Measurements from ENCODE around the gene LRP1B.
"Not testable (repeated sequence)": the region's sequence is repeated elsewhere in the genome, so short reads cannot be mapped to it uniquely, and the experiment has no call there.

LRP1B gene

DNA sequence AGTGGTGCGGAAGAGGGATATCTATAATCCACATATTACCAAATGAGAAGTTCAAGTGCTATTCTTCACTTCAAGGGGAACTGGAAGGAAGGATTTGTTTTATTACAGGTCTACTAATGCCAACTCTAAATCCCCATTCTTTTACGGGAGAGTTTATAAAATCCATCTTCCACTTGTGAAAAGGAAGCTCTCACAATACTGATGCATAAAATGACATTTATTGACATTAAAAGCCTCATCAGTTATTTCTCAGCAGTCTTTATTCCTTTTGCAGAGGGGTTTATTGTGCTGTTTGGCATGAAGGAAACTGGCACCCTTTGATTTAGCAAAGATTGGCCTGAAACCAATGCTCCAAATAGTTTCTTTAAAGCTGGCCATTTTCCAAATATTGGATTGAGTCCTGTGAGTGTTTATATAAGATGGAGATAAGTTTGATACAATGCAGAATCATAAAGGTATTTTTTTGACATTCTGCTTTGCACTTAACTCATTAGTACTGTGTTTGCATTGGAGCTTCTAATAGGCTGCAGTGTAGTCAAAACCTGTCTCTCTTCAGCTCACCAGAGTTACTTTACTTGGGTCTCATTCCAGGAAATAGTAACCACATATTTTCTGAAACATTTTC, 26.6 kb downstream of the LRP1B start:
- DNase-seq (ENCODE audit: low read depth, low spot score): no peak

DNA sequence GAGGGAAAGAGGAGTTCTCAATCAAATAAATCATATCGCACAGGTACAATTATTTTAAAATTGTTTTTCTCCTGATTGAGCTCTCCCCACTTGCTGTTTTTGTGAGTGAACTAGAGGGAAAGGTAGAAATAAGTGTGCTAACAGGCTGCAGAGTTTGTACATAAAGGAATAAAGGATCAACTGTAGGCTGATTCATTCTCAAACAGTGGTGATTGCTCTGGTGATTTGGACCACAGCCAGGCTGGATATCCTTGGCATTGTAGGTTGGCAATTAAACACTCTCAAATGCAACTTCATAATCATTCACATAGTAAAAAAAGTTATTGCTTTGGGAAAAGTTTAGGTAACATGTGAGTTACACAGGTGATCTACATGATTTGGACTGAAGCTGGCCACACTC, 29.8 kb downstream of the LRP1B start:
- DNase-seq (ENCODE audit: low read depth, low spot score): no peak

DNA sequence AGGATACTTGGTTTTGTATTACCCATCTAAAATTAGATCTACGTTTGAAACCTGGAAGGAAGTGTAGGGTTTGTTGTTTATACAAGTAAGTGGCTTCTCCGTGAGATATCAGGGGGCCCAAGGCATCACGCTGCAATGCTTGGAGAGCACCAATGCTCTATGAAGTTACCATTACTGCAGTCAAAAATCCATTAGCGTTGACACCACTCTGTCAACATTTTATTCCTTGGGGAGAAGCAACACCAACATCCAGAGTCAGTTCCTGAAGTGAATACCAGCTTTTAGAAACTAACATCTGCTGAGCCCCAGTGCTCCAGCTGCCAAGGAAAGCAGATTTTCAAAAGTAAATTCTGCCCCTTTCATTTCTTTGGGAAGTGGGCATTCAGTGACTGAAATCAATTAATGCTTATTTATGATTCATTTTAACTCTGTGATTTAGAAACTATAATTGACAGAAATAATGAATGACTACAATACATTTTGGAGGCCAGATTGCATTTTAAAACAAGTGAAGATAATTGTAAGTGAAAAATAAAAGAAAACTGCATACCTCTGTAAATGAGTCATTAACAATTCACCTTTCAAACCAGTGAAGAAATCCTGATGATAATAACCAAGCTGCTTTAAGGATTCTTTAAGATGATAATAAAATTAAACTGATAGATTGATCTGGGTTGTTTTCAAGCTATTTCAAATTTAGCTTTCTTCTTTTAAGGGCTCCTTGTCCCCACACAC, 30.5 kb downstream of the LRP1B start:
- DNase-seq (ENCODE audit: low read depth, low spot score): no peak

DNA sequence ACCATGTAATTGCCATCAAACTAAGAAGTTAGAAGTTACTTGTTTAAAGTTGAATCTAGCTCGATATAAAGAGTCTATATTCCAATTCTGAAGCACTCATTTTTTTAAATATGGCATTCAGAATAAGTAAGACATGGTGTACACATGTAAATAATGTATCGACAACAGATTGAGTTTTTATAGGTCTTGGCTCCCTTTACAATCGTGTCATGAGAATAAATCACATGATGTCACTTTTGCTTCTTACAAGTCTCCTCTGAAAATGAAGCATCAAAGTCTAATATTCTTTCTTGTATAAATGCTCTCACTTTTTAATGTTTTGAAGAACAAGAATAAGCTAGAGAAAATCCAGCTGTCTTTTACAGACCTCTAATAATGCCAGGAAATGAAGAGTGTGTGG, 33.1 kb downstream of the LRP1B start:
- no peak for DNase-seq (ENCODE audit: low read depth, low spot score)

DNA sequence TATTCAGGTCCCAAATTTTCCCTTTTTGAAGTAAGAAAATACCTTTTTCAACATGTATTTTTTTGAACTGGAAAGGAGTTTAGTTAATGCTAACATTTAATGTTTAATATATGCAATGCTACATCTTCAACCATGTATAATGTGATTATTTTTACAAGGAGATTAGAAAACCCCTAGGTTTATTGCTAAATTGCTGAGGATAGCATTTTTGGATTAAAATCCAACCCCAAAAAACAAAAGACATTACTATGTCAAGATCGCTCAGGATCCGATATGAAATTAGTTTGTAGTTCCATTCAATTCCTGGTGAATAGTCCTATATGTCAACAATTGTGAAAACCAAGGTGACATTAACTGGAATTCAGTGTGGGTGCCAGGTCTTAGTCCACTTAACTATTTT, 35.2 kb downstream of the LRP1B start:
- no peak for DNase-seq (ENCODE audit: low read depth, low spot score)

DNA sequence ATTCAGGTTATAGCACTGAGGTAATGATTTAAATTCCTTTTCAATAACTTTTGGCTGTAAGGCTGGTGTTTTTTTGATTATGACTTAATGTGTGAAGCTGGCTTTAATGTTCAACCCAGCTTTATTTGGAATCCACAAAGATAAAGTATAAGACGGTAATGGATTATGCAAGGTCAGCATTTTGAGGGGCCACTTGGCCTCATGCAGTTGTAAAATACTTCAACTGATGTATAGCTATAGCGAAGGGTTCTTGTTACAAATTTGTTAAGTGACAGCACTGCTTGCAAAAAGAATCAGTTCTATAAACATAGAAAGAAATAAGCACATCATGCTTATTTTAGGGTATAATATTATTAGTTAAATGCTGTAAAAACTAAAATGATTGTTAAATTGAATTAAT, 36.6 kb downstream of the LRP1B start:
- DNase-seq (ENCODE audit: low read depth, low spot score): no peak

DNA sequence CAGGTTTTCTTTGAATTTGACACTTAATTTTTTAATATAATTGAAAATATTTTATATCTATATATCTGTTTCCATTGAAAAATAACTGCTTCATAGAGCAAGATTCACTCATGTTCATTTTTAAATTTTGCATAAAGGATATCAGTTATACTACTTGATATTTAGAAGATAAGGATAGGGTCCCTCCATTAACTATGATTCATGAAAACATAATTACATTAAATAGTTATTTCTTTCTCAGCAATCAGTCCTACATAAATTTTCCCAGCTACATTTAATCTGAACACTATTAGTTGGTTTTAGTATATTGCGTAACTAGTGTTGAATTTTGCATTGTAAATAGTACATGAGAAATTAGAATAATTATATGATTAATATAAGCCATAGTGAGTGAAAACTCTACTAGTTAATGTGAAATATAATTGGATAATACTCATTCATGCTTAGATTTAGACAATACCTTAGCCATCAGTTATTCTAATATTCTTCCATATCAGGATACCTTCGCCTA, 42.7 kb downstream of the LRP1B start:
- no peak for DNase-seq (ENCODE audit: low read depth, low spot score)

DNA sequence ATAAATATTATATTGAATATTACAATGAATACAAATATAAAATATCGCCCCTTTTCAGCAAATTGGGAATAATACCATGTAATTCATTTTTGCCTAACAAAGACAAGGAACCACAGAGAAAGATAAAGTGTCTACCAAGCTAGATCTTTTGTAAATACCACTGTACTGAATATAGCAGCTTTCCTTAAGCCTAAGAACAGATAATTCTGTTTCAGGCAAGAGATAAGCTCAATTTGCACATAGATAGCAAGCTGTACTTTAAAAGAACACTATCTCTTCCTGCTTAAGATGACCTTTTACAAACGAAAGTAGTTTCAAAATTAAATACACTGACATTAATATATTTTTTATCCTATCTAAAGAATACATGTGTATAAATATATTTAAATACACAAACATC, 43.2 kb downstream of the LRP1B start:
- DNase-seq (ENCODE audit: low read depth, low spot score): not testable (repeated sequence)

DNA sequence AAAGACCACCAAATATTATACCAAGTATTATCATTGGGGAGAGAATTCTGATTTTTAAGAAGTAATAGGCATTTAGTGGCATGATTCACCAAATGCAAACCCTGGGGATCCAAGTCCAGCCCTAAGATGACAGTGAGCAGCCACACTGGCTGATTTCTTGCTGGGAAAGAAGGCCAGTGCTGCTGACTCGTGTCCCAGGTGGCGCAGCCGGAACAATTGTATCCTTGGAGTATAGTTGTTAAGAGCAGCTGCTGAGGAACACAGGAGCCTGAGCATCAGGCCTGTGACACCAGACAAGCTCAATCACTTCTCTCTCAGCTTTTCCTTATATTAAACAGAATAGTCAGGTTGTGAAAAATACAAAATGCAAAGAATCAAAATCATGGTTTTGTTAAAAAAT, 48.4 kb downstream of the LRP1B start:
- DNase-seq (ENCODE audit: low read depth, low spot score): no peak

DNA sequence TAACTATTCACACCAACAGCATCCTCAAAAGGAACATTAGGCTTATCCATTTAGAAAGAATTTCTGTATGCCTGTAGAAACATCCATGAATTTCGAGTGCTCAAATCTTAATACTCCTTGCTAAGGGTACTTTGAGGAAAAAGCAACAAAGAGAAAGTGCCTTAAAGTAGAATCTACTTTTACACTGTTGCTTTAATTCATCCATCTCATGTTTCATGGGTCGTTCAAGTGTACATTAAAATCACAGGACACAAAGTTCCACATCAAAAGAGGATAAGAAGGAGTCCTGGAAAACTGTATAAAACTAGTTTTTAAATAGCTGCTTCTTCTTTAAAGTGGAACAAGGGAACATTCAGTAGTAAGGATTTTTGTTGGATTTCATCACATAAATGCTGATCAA, 54.5 kb downstream of the LRP1B start:
- no peak for DNase-seq (ENCODE audit: low read depth, low spot score)

DNA sequence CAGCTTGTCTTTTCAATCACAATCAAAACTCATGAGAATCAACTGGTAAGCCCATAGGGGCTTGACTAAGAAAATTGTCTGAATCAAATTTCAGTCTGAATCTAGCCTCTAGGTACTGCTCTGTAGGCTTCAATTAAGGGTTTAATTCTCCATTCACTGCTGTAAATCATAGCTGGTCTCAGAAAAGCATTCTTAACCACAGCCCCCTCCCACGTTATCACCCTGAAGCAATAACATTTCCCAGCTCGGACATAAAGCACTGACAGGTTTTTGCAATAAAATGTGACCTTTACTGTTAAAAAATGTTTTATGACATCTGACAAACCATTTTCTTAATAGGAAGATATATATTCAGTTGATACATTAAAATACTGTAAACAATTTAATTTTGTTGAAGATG, 55.0 kb downstream of the LRP1B start:
- no peak for DNase-seq (ENCODE audit: low read depth, low spot score)

DNA sequence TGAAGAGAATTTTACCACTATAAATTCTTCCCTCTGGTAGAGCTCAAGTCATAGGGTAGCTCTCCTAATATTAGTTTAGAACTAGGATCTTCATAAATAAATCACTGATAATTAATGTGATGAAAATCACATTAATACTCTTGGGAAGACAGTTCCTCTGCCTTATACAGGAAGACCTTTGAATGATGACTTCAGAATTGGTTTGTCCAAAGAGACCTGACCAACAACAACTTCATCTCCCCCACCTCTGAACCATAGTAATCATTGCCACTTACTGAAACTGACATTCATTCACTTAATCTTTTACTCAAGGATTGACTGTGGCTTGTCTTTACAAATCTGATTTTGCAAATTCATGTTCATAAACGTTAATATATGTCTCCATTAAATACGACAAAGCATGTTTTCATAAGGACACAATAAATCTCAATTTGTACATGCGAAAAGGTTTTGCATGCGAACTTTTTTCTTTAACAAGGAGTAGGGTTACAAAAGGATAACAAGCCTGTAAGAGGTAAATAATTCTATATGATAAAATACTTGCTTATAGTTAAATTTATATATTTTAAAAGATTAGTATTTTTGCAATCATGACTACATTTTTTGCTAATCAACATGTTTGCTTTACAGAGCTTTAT, 61.4 kb downstream of the LRP1B start:
- DNase-seq (ENCODE audit: low read depth, low spot score): no peak

DNA sequence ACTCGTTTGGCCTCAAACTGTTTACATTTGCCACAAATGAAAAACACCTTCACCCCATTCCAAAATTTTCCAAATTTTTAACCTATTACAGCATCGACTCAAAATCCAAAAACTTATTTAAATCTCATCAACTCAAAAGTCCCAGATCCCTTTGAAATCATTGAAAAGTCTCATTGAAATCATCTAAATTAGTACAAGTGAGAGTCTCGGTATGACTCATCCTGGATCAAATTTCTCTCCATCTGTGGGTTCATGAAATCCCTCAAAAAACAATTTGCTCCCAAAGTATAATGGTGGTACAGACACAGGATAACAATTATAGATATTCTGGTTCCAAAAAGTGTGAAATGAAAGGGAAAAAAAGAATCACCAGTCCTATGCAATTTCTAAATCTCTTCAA, 65.1 kb downstream of the LRP1B start:
- no peak for DNase-seq (ENCODE audit: low read depth, low spot score)

DNA sequence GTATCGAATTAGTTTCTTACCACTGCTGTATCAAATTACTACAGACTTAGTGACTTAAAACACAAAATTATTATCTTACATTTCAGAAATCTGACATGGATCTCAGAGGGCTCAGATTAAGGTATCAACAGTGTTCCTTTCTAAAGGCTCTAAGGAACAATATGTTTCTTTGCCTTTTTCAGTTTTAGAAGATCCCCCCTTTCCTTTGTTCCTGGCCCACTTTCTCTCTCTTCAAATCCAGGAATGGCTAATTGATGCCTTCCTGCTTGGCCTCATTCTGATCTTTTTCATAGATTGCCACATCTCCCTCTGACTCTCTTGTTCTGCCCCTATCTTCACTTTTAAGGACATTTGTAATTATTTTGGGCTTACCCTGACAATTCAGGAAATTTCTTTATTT, 65.7 kb downstream of the LRP1B start:
- no peak for DNase-seq (ENCODE audit: low read depth, low spot score)

DNA sequence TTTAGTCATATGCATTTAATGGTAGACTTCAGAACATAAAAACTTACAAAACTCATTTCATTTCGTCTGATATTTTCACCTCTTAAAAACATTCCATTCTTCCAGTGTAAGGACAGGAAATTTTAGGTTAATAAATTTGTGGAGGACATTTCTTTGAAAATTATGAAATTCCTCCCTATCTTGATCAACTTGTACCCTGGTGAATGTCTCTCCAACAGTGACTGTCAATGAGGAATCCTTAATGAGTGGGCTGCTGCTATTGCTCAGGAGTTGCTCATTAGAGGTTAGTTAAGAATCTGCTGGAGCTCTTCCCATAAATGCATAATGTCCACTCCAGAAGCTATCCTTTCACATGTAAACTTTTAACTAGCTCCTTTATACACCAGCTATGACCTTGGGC, 69.1 kb downstream of the LRP1B start:
- no peak for DNase-seq (ENCODE audit: low read depth, low spot score)

DNA sequence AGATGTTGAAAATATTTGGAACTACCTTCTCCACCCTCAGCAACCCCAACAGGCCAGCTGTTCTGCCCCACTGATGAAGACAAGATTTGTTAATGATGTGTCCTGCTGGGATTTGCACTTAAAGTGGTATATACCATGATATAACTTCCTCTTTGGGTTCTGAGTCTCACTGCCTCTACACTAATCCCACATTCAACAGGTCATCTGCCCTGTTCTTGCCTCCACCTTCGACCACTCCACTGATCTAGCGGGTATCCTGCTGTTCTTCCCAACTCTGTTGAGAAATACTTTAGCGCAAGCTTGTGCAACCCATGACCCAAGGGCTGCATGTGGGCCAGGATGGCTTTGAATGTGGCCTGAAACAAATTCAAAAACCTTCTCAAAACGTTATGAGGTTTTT, 72.7 kb downstream of the LRP1B start:
- DNase-seq (ENCODE audit: low read depth, low spot score): no peak

DNA sequence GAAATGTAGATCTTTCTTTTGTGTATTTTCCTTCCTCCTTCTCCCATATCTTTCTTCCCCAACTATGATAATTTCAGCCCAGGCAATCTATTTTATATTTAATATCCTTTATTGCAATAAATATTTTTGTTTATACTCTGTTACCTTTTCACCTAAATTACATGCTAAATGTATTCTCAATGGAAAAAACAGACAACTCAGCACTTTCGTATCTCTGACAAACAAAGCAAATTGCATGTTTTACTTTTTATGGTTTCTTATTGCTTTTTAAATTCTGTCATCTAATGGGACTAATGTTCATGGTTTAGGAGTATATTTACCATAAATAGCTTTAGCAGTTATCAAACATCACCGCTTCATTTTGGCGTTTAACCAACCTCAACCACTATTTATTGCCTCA, 74.0 kb downstream of the LRP1B start:
- no peak for DNase-seq (ENCODE audit: low read depth, low spot score)

DNA sequence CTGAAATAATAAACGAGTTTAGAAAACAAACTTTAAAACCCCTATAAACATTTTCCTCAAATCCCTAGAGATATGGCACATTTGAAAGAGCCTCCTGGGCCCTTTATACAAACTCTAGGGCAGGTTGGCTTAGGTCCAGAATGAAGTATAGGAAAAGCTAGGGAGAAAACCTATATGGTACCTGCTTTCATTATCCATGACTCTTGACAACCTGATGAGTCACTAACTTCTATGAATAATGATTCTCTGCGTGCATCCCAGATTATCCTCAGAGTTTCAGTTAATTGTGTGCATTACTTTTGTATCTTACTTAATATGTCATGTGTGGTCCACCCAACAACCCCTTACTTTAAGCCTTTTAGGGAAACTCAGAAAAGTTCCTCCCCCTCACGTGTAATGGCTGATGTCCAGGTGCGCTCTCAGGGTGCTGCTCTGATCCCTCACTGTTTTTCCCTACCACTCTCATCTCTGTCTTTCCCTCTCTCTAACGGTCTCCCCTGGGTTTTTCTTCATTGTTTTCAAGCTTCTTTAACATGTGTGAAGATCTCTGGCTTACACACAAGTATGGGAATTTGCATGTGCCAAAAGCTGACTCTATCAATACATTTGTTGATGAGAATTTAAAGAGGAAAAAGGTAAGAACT, 78.5 kb downstream of the LRP1B start:
- no peak for DNase-seq (ENCODE audit: low read depth, low spot score)

DNA sequence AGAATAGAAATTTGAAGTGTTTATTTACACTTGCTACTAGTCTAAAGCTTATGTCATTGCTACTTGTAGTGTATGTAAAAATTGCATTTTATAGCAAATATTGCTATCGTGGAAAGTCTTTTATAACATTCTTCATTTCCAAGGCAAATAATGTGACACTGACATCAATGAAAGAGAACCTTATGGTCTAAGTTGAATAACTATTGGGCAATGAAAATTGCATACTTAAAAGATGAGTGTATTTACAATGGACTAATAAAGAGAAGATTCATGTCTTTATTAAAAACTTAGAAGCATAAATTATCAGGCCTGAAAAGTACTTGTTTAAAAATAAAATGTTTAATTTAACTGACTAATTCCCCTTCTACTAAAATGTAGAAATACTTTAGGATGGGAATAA, 82.2 kb downstream of the LRP1B start:
- no peak for DNase-seq (ENCODE audit: low read depth, low spot score)

DNA sequence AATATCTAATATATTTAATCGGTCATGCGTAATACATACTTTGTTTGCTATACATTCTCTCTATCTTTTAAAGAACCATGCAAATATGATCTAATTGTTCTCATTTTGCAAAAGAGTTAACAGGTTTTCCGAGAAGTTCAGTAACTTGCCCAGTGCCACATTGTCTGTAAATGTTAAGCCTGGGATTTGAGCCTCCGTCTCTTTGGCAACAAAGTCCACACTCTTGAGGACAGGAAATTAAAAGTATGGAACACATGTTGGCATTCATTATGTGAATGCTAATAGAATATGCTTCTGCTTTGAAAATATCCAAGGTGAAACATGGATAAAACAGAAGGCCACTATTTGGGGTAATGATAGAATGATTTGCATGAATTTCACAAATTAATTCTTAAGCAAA, 85.2 kb downstream of the LRP1B start:
- DNase-seq (ENCODE audit: low read depth, low spot score): no peak

DNA sequence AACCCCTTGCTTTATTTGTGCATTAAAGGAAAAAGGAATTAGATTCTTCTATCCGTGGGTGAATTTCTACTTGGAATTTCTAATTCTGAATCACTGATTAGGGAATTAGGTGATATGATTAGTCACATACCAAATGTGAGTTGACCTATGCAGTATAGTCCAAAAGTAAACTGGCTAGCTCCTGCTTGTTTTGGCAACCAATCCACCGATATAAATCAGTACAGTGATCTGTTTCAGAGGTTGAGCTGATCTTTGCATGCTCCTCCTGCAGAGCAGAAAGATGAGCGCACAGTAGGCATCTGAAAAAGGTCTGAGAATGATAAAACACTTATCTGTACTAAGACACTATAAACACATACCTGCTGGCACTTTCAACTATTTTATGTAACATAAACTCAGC, 86.6 kb downstream of the LRP1B start:
- DNase-seq (ENCODE audit: low read depth, low spot score): no peak

DNA sequence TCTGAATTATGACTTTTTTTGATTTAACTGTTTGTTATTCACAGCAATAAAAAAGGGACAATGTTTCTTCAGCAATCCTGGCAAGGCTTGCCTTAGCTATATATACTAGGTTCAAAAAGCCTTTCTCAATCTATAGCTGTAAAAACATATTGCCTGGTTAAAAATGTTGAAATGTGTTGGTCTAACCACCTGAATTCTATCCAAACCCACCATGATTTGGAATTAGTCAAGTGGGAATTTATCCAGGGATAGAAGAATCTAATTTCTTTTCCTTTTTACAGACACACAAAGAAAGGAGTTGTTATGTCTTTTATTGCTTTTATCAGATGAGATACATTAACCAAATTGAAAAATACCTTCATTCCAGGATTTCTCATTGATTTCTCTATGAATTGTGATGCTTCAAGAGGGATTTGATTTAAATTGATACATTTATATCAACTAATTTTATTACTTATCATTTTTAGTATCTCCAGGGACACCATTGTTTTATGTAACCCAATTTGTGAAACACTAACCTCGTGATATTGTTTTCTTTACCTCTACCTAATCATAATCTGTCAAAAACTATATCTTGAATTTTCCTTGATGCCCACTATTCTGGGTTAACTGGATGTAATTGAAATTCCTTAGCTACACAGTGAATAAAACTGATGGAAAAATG, 88.1 kb downstream of the LRP1B start:
- DNase-seq (ENCODE audit: low read depth, low spot score): no peak
